GM19455 (cell line): ENCODE data around the gene LARGE1.

ENCODE experiments used
- ATAC-seq: cut with Tn5 transposase; IDR thresholded peaks from one replicate; pipeline ENCODE4 v1.9.1; 2021; ENCODE audit not compliant: unreplicated experiment

LARGE1 gene

DNA sequence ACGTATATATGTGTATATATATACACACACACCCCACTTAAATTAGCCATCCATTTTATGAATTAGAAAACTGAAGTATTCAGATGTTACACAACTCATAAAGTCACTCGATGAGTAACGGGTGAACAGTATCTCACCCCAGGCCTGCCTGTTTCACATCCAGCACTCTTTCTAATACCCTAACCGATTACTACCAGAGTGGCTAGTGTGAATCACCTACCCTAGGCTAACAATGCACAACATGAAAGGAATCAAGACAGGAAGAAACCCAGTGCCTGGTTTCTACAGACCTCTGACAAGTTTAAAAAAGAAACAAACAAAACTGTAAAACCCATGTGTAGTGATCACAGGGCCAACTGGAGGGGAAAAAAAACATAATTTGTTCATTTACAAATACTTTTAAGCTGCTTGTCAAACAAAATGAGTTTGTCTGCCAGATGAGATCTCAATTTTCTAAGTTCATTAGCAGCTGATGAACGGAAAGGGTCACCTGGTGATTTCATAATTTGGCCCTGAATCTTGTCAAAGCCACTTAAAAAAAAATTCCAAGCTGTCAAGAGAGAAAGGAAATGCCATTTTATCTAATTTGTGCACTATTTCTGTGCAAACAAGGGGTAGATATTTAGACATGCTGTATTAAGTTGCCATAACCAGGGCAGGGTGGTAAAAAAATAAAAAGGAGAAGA, 134.8 kb downstream of the LARGE1 start:
- no peak for ATAC-seq

DNA sequence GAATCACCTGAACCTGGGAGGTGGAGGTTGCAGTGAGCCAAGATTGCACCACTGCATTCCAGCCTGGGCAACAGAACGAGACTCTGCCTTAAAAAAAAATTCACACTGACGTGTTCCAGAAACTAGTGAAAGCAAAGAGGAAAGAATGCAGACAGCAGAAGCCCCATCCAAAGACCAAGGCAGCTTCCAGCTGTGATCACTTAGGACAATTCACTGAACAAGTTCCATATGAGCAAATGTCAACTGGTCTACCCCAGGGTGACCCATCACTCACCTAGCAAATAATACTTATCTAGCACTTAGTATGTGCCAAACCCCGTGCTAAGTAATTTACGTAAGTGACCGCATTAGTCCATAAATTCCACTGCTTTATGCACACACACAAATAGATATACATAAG, 138.9 kb downstream of the LARGE1 start:
- no peak for ATAC-seq

DNA sequence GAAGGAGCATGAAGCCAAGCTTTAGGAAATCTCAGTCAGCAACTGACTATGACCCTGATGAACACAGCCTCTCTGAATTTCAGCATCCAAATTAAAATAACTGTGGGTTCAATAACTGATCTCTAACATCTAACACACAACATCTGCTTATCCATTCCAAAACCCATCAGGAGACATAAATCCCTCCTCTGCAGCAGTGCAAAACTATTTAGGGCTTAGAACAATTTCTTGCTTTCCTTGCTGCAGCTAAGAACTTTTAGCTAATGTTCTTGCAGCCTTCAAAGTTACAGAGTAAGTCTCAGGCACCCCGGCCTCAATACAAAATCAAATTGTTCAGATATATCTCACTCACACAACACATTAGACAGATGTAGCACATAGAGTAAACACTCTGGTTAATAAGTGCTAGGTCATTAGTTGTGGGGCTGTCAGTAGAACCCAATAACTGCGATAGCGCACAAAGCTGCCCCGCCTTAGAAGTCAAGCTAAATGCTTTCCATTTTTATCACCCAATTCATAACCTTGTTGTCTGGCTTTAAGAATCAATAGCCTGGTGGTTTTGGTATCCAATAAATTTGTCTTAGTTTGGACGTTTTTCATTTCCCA, 139.6 kb downstream of the LARGE1 start:
- no peak for ATAC-seq

DNA sequence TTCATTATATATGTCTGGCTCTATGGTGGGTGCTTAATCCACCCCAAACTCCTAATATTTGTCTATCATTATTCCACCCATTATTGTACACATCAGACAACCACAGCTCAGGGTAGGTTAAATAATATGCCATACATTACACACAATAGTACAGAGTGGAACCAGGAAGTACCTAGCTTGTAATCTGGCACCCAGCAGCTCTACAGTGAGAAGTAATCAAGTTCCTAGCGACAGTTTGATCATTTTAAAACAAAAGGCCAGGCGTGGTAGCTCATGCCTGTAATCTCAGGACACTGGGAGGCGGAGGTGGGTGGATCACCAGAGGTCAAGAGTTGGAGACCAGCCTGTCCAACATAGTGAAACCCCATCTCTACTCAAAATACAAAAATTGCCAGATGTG, 141.0 kb downstream of the LARGE1 start:
- no peak for ATAC-seq

DNA sequence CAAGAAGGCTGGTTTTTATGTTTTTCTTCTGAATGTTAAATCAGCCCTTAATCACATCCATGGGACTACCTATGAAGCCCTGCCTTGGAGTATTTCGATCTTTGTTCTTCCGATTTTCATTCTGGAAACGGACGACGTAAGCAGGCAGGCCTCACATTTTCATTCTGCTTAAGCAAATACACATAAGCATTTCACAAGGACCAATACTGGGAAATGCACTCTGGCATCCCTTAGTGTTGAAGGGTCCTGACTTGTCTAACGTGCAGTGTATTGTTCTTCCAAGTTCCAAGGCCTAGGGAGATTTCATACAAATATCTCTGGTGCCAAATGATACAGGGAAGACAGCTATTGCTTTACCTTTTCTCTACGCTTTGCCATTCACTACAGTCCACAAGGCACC, 143.8 kb downstream of the LARGE1 start:
- ATAC-seq: no peak

DNA sequence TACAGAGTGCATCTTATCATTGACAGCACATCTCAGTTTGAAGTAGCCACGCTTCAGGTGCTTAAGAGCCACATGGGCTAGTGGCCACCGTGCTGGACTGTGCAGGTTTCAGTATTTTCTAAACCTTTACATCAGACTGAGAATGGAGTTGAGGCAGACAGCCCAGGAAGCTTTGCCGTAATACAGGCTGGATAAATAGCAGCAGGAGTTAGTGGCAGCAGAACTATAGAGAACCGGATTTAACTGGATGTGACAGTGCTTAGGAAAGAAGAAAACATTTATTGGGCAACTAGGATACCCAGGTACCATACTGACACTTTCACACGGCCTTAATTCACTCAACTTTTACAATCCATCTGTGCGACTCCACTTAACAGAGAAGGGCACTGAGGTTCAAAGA, 145.5 kb downstream of the LARGE1 start:
- no peak for ATAC-seq

DNA sequence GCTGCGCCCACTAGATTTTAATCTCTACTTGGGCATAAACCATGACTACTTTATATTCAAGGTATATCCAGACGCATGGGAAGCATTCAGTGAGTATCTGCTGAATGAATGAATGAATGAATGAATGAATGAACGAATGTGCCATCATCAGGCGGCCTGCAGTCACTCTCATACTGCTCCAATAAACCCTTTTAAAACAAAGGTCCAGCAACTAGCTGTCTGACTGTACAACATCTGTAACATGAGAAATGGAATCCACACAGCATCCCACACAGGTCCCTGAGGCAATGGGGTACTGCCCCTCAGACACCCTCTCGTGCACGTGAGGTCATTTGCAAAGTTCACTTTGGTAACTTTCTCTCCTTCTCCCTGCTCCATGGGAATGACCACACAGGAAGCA, 147.5 kb downstream of the LARGE1 start:
- no peak for ATAC-seq

DNA sequence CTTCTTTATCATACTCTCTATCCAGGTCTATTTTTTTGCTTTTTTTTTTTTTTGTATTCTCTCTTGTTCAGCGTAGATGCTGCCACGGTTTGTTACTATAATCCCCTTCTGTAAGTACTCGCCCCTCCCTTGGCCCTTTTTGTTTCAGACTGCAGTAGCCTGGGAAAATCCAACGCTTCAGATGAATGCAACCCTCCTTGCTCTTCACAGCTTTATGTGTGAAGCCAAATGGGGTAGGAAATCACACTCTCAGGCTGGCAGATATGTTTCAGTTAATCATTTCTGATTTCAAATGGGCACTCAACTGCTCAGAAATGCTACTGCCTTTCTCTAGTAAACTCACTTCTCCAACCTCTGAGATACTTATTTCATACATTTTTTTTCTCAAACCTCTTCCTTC, 149.1 kb downstream of the LARGE1 start:
- no peak for ATAC-seq

DNA sequence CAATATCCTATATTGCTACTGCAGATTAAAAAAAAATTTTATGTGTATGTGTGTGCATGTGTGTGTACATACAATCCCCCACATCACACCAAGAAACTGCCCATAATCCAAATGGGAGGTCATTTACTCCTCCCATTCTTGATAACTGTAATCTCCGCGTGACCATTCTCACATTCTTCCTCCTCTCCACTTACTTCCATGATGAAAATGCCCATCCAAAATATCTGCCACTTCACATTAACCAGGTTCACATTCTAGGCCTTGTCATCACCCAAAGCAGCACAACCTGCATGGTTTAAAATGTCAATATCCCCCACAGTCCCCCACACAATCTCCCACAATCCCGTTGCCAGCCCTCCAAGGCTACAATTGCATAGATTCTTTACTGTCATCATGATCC, 149.6 kb downstream of the LARGE1 start:
- no peak for ATAC-seq

DNA sequence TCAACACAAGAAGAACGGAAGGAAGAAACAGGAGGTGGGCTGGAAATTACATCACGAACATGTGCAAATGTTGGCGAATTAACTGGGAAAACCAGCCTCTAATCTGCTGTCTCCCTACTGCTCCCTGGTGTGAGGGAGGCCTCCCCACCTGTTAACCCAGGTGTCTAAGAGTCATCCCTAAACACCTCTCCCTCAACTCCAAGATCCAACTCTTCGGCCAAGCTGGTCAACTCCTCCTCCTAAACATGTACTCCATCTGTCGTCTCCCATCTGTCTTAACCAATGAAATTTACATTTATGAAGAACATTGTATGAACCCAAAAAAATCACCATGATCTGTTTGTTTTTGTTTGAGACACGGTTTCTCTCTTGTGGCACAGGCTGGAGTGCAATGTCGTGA, 154.2 kb downstream of the LARGE1 start:
- ATAC-seq: no peak

DNA sequence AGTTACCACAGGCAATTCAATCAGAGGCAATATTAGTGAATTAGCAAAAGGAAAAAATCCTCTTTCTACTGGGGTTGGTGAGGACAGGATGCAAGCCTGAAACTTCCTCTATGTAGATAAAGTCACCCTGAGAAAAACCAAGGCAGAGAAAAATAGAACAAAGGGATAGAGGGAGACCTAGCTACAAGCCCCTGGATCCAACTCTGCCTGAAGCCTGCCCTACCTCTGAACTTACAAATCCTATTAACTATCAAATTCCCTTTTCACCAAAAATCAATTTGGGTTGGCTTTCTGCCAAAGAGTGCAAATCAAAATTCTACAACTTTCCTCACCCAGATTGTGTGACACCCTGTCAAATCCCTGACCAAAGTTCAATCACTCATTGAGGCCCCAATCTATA, 161.3 kb downstream of the LARGE1 start:
- ATAC-seq: no peak

DNA sequence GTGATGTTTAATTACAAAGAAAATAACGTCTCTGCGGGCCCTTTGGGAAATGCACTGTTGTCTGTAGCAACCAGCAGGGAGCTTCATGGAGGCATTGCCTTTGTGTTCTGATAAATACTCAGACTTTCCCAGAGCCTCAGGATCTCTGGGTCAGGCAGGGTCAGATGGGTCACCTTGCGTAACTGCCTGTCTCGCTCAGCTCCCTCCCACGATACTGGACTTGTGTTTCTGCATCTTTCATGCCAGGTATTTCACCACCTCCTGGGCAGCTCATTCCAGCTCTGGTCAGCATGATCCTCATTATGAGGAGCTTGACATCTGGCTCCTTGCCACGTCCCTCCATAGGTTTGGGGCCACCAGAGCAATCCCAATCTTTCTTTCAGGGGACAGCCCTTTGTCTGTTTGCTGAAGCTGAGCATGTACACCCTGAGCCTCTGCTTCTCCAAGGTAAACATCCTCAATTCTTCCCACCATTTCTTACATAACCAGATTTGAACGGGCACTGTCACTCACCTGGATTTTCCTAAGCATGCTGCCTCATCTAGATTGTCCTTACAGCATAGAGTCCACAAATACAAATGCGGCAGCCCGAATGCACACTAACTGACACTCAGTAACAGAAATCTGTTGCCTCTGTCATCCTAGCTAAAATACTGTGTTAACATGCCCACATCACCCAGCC, 162.3 kb downstream of the LARGE1 start:
- no peak for ATAC-seq

DNA sequence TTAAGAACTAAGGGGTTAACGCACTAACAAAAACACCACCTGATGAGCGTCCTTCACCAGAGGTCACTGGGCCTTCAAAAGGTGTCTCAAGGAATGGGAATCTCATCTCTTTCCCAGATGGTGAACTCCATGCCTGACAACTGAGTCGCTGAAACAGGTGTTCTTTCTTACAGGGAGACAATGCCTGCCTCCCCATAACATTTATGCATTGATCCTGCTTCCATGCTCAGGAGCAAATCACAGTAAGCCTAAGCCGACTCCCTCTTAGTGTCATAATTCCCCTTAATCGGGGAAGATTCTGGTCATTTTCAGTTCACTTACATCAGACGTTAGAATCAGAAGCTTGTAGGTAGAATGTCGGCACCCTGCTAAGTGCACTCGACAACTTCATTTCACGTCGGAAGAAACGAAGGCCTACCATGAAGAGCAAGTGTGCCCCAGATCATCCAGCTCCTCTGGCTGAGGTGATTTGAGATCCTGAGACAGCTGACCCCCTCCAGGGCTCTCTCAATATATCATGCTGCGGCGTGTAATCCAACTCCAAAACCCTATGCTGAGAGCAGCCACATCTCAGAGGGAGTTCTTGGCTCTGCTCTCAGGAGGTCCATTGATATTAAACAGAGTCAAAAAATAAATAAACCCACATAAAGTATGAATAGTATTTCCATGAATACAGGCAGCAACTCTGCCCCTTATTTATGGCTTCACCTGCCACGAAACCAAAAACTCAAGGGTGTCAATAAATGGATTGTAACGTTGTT, 163.1 kb downstream of the LARGE1 start:
- ATAC-seq: no peak

DNA sequence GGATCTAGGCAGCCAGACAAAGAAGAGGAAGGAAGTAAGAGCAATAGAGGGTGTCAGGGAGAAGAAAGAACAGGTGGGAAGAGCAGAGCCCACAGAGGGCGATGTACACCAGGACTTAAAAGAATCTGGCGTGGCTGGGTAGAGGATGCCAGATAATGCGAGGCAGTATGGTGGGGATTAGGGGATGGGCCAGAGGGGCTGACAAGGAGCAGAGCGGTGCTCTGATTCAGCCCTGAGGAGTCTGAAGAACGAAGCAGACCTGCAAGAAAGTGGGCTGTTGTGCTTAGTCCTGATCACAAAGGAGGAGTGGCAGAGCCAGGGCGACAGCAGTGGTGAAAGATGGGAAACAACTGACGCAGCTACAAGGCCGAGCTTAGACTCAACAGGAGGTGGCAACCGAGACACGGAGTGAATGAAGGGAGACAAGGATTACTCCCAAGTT, 163.7 kb downstream of the LARGE1 start:
- ATAC-seq: no peak

DNA sequence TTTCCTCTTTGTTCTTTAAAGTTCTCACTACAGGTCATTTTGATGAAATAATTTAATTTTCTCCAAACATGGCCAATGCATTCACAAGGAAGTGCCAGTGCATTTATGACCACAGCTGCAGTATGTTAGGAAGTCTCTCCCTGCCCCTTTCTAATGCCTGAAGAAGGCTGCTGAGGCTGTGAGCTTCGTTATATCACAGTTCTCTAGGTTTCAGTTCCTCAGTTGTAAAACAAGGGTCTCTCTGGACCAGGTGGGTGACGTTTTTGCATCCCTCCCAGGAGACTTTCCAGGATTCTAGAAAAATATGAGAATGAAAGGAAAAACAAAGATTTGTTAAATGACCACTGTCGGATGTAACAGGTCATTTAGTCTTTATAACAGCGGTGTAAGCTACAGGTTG, 171.6 kb downstream of the LARGE1 start:
- ATAC-seq: no peak

DNA sequence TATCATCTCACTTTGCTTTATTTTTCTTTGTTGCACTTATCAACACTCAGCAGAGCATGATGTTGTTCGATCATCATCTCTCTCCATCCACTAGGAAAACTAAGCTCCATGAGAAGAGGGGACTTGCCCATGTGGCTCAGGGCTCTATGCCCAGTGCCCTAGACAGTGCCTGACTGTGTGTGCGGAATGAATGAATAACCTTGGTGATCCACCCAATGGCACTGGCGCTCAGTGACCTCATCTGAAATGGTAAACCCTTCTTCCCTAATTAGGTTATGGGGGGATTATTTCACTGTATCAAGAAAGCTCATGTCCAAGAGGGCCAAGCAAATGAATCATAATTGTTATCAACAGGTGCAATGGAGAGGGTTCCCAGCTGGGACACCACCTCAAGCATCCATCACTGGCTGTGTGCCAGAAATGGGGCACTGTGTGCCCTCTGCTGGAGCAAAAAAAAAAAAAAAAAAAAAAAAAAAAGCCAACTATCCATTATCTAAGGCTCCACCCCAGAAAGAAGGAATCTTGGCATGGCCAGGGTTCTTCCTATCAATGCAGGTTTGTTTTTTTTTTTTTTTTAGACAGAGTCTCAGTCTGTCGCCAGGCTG, 172.6 kb downstream of the LARGE1 start:
- no peak for ATAC-seq

DNA sequence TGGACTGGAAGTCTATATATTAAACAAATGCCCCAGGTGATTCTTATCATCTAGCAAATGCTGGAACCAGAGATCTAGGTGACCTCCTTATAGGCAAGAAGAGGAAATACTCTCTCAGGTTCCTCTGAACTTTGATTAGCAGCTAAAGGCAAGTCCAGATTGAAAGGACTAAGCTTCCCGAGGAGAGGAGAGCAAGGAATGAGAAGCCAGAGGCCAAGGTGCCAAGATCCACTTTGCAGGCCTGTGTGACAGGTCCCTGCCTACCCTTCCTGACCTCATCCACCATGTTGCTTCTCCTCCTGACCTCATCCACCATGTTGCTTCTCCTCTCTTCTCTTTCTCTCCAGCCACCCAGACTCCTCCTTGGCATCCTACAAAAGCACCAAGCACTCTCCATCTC, 173.2 kb downstream of the LARGE1 start:
- no peak for ATAC-seq

DNA sequence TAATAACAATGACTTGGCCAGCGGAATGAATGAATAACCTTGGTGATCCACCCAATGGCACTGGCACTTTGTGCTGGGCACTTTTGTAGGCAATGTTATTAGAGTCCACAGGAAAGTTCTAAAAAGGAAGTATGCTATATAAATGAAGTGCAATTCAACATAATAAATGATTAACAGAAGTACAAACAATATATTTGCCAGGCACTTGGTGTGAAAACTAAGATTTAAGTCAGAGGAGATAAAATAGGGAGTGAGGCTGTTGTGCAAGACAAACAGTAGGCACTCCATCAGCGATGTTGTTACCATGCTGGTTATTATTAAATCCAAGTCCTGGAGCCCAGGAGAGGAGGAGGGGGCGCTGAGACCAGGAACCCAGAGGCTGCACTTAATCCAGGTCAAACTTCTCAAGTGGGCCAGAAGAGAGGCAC, 173.8 kb downstream of the LARGE1 start:
- ATAC-seq: no peak

DNA sequence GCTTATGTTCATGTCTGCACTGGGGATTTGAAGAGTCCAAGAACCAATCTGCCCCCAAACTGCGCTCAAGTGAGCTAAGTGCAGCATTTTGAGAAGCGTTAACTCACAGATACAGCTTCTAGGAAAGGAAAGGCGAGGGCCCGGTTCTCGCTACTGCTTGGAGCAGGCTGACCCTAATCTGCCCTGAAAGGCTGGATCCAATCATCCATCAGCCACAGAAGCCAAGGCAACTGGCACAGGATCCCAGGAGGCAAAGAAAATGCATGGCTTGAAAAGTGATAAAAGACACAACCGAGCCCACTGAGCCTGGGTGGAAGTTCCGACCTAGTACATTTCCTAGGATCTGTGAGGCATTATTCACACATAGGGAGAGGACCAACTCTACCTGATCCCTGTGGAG, 174.8 kb downstream of the LARGE1 start:
- no peak for ATAC-seq

DNA sequence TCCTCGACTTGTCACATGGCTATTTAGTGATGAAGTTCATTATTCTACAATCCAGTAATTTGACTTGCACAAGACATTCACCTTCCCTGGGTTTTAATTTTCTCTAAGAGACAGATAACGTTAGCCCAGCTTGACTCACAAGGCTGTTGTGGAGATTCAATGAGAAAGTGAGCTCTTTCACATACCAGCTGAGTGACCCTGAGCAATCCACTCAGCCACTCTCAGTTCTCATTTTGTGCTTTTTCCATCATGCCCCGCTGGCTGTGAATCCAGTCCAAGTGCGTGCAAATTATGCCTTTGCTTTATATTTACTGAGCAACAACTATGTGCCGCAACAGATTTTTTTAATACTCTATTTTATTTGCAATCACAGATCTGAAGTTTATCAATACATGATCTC, 176.5 kb downstream of the LARGE1 start:
- no peak for ATAC-seq

DNA sequence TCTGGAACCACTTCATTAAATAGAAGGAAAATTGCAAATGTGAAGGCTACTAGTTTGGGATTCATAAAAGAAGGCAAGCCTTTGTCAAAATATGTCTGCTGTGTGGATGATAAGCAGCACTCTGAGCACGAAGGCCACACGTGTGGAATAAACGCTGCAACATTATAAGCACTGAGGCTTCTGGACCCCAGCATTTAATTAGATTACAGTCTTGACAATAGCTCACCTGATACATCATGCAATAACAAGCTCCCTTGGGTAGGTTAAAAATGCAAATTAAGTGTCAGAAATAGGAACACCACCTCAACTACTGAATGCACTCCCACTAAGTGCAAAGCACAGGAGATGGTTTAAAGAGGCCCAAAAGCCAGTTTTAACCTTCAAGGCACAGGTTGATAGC, 179.3 kb downstream of the LARGE1 start:
- ATAC-seq: no peak
